H4 (cell line): Measurements from ENCODE around the gene MCM7. TPM values are rescaled to one million over a fixed set of nuclear protein-coding genes. Genes with fewer than 3 reads are reported as not detected.
A peak's percentile ranks its signal among the peaks of the same experiment; 100 is the strongest.

Experiments used
- DNase-seq: peaks from one replicate; pipeline ENCODE4 v3.0.0-alpha.2; 2015; ENCODE audit warnings: low spot score
- total RNA-seq: library from RNA; depleted of rRNA; stranded (reverse); fragments of >200 nt; shearing (Covaris generic); gene quantifications from 2 replicates; pipeline ENCODE4 v1.2.3, GENCODE V29; 2014; rRNA removed

The MCM7 gene
- total RNA-seq, 1 experiment from 2014 or later, result 258 TPM

DNA sequence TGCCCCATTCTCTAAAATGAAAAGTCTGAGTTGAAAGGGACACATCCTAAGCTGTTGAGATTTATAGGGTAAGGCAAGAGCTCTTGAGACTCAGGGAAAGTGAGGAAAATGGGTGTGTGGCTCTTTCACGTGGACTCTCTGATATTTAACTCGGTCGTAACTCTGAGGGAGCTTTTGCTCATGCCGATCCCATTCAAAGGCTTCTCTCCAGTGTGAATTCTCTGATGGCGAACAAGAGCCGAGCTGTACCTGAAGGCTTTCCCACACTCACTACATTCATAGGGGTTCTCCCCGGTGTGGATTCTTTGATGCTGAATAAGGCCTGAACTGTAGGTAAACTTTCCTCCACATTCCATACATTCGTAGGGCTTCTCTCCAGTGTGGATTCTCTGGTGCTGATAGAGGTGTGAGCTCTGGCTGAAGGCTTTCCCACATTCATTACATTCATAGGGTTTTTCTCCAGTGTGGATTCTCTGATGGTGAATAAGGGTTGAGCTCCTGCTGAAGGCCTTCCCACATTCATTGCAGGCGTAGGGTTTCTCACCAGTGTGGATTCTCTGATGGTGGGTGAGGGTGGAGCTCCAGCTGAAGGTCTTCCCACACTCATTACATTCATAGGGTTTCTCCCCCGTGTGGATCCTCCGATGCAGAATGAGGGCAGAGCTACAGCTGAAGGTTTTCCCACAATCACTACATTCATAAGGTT, 30.0 kb downstream of the MCM7 start:
- no peak for DNase-seq

DNA sequence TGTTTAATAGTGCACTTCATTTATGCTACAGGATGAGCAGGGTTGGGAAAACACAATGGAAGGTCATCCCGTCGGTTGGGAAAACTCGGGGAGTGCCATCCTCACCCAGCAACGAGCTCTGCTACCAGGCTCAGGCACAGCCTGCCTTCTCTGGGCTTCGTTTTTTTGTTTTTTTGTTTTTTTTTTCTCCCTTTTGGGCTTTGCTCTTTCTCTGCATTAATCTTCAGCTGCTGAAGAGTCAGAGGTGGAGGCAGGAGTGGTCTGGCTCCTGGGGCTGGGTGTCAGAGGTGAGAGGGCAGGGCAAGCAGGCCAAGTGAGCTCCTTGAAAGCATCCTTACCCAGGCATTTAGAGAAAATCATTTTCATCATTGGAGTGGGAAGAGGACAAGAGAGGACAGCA, 31.2 kb downstream of the MCM7 start:
- no peak for DNase-seq

DNA sequence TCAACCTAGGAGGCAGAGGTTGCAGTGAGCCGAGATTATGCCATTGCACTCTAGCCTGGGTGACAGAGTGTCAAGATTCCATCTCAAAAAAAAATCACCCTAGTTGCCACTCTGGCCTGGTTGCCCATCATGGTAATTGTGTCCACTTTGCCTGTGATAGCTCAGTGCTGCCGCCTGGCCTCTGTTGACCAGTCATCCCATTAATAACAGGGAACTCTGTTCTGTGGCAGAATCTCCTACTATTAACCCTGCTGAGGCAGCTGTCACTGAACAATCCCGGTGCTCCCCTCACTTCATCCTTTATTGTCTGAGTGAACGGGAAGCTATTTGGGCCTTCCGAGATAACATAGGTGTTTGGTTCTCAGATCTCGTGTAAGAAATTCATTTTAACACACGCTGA, 34.2 kb downstream of the MCM7 start:
- no peak for DNase-seq

DNA sequence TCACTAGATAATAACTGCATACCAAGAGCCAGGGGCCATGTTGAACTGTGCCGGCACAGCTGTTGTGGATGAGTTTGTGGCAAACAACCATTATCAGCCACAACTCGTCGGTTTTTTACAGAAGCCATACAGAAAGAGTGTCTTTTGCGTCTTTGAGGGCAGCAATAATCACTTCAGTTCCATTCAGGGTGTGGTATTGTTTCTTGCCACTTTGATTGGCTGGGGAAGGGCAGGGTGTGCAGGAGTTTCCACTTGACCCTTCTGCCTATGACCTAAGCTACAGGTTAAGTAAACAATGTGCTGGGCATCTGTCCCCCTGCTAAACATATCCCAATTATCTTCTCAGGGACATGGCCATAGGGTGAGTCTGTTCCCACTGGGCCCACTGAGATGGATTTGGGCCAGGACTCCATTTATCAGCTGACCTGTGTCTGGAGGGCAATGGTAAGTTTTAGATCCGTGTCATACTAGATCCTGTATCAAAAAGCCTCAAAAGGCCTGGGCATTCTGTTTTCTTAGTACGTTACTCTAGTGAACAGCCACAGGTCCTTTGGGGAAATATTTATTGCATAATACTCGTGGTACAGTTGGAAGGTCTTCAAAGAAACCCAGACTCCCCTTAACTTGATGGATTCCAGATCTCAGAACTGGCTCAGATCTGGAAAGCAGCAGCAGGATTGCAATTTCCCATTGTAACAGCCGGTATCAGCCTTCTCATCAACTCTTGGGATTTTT, 35.6 kb downstream of the MCM7 start:
- DNase-seq, result peak; percentile 41

DNA sequence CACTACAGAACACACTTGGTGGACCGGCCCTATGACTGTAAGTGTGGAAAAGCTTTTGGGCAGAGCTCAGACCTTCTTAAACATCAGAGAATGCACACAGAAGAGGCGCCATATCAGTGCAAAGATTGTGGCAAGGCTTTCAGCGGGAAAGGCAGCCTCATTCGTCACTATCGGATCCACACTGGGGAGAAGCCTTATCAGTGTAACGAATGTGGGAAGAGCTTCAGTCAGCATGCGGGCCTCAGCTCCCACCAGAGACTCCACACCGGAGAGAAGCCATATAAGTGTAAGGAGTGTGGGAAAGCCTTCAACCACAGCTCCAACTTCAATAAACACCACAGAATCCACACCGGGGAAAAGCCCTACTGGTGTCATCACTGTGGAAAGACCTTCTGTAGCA, 37.0 kb downstream of the MCM7 start:
- DNase-seq, result no peak

DNA sequence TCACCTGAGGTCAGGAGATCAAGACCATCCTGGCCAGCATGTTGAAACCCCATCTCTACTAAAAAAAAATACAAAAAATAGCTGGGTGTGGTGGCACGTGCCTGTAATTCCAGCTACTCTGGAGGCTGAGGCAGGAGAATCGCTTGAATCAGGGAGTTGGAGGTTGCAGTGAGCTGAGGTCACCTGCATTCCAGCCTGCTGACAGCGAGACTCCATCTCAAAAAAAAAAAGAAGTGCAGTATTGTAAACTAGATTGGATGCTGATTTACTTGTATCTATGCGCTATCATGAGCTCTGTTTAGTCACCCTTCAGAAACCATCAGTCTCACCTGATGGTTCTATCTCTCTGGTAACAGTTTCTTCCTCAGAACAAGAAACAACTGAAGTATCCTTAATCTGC, 37.8 kb downstream of the MCM7 start:
- DNase-seq, result no peak

DNA sequence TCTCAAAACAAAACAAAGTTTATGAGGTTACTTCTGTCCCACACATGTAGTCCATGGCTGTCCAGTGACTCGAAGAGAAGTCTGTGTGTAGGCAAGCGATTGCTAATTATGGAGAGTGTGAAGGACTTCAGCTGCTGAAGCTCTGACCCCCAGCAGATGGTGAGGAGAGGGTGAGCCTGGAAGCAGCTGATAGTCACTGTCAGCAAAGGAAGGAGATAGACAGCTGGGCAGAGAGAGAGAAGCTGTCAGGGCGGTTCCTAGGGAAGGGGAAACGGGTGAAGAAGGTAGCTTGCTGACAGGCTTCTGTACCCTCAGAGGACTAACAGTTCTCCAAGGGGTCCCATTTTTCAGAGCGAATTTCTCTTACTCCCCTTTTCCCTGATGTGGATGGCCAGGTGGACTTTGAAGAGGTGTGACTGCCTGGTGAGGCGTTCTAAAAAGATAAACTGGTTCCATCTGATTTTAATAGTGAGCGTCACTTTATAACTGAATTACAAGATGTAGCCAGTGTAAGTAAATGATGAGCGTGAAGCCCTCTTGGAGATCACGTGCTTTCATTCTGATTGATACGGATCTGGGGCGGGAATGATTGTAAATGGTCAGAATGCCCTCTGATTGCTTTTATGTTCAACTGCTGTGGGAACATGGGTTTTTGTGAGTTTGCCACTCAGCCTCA, 39.5 kb downstream of the MCM7 start:
- no peak for DNase-seq

DNA sequence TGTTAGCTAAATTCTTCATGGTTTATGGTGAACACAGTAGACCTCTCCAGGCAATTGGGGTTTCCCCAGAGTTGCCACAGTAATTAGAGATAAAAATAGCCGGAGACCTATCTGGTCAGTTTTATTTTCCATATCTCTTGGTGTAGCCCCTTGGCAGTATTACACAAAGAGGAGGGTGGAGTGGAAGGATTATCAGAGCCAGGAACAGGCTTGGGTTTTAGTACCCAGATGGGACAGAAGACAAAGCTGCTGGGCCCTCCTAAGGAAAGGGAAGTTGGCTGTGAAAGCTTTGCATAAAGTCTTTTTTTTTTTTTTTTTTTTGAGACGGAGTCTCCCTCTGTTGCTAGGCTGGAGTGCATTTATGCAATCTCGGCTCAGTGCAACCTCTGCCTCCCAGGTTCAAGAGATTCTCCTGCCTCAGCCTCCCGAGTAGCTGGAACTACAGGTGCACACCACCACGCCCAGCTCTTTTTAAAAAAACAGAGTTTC, 41.9 kb downstream of the MCM7 start:
- DNase-seq, result no peak

DNA sequence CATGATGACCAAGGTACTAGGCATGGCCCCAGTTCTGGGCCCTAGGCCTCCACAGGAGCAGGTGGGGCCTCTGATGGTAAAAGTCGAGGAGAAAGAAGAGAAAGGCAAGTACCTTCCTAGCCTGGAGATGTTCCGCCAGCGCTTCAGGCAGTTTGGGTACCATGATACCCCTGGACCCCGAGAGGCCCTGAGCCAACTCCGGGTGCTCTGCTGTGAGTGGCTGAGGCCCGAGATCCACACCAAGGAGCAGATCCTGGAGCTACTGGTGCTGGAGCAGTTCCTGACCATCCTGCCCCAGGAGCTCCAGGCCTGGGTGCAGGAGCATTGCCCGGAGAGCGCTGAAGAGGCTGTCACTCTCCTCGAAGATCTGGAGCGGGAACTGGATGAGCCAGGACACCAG, 44.2 kb downstream of the MCM7 start:
- no peak for DNase-seq

DNA sequence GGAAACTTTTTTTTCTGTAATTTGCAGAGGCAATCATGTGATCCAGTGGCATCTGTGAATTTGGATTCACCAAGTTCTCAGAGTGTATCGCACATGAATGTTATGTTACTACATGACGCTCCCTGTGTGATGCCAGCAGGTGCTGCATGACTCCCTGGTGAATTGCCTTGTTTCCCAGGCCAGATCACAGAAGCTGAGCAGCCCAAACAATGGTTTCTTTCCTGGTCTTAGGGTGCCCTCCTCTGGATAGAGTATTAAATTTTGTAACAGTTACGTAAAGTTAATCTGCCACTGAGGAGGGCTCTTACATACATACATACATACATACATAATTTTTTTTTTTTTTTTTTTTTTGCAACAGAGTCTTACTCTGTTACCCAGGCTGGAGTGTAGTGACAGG, 48.0 kb downstream of the MCM7 start:
- DNase-seq, result peak; percentile 42

DNA sequence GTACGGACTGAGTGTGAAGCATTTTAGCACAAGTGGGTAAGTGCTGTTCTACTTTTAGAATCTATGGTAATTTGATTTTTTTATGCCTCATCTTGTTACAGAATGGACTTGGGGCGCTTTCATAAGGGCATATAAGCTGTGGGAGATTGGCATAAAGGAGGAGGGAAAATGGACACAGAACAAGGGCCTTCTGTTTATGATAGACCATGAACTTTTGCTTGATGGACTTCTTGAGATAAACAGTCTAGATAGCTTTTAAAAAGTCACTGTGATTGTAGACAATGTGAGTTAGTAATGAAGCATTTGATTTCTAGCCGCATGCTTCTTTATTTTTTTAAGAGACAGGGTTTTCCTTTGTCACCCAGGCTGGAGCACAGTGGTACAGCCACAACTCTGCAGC, 49.6 kb downstream of the MCM7 start:
- no peak for DNase-seq

DNA sequence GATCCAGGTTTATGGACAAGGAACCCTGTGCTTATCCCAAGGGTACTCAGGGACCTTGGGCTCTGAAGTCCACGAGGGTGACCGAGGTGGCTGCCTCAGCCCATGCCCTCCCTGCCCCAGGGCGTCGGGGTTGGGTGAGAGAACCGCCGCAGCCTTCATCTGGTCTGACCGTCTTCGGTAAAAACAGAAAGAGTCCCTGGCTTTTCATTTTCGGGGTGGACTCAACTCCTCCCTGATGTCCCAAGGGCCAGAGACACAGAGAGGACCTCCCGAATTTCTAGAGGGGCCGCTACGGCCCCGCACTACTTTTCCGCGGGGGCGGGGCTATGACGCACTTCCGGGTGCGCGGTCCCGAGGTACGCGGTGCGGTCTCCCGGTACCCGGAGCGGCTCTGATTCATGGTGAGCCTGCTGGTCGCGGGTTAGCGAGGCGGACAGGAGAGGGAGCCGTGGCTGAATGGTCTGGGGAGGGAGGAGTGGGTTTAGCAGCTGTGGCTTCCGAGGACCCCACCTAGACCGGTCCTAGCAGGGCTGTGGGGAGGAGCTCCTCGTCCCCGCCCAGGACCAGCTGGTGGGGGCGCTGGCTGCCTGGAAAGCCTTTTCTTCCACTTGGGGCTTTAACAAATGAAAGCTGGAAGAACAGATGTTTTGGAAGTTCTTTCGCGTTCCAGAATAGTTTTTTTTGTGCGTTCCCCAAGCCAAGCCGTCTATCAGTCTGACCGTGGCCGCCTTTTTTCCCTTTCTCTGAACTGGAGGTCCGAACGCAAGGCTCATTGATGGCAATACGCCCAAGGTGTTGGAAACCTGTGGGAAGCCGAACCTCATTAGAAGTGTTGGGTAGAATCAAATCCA, 51.5 kb downstream of the MCM7 start, which contains the start of gene ZSCAN21:
TSS of gene ZSCAN21 (plus strand) at position 334 of the 851 bp plus-strand sequence. CDS start 7,233 bp downstream, outside the sequence.
- DNase-seq, result peak; percentile 69

DNA sequence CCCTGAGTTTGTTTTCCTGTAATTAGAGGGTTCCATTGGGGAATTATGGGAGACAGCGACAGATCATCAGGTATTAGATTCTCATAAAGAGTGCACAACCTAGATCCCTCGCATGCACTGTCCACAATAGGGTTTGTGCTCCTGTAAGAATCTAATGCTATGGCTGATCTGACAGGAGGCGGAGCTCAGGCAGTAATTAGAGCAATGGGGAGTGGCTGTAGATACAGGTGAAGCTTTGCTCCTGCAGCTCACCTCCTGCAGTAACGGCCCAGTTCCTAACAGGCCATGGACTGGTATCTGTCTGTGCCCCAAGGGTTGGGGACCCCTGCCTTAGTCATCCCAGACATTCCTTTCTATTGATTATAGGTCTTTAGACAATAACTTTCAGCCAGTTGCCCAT, 52.5 kb downstream of the MCM7 start:
- no peak for DNase-seq

DNA sequence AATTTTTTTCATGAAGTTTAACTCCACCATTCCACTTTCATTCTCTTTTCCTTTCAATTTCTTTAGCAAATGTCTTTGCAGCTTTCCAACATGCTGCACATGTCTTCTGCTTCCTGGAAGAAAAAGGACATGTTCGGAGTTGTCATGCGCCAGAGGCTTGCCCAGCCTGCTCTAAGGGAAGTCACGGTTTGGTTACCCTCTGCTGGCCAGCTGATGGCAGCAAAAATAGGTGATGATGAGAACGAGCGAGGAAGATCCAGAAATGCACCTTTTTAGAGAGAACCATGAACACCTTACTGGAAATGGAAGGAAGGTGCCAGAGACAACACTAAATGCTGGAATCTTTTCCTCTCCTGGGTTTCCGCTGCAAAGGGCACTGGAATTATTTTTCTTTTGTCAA, 56.5 kb downstream of the MCM7 start:
- no peak for DNase-seq

Other genes with a start within 250 kb of the MCM7 start
- 0.23 TPM in 1 of 2 replicates, not detected in the other for gene OR2AE1, start 224.4 kb downstream of the MCM7 start, total RNA-seq
- gene TRIM4, start 181.9 kb downstream of the MCM7 start, total RNA-seq, result 21.1 and 21.7 TPM in 2 replicates
- 0.10 TPM in 1 of 2 replicates, not detected in the other for gene GJC3, start 171.8 kb downstream of the MCM7 start, total RNA-seq
- gene AZGP1, start 125.4 kb downstream of the MCM7 start, total RNA-seq, result 1.3 and 3.5 TPM in 2 replicates
- 9.1 and 12.2 TPM in 2 replicates for gene ZKSCAN1, start 85.8 kb downstream of the MCM7 start, total RNA-seq
- 11.7 and 17.4 TPM in 2 replicates for gene ZSCAN21, start 51.6 kb downstream of the MCM7 start, total RNA-seq
- 32.3 and 32.5 TPM in 2 replicates for gene ZNF3, start 19.7 kb downstream of the MCM7 start, total RNA-seq
- gene COPS6, start 12.4 kb downstream of the MCM7 start, total RNA-seq, result 76.6 and 95.4 TPM in 2 replicates
- 20.0 and 29.6 TPM in 2 replicates for gene AP4M1, start 246 bp upstream of the MCM7 start, total RNA-seq
- gene TAF6, start 18.0 kb upstream of the MCM7 start, total RNA-seq, result 44.0 and 62.1 TPM in 2 replicates
- gene CNPY4, start 18.2 kb upstream of the MCM7 start, total RNA-seq, result 31.9 and 33.1 TPM in 2 replicates
- gene MBLAC1, start 25.6 kb upstream of the MCM7 start, total RNA-seq, result 0.52 and 1.6 TPM in 2 replicates
- gene LAMTOR4, start 47.5 kb upstream of the MCM7 start, total RNA-seq, result 217 and 229 TPM in 2 replicates
- 7.7 and 8.0 TPM in 2 replicates for gene TRAPPC14, start 57.3 kb upstream of the MCM7 start, total RNA-seq
- gene GAL3ST4, start 67.2 kb upstream of the MCM7 start, total RNA-seq, result 0.33 and 0.62 TPM in 2 replicates
- 0.95 and 3.6 TPM in 2 replicates for gene GPC2, start 76.0 kb upstream of the MCM7 start, total RNA-seq
- 0.35 TPM in 1 of 2 replicates, not detected in the other for gene STAG3, start 76.5 kb upstream of the MCM7 start, total RNA-seq
- gene PVRIG, start 118.6 kb upstream of the MCM7 start, total RNA-seq, result not detected in 2 replicates
- gene SPDYE3, start 206.3 kb upstream of the MCM7 start, total RNA-seq, result not detected in 2 replicates